SW480 (cell line): ENCODE measurements around the gene TTYH1.
"Not testable (repeated sequence)": the region's sequence is repeated elsewhere in the genome, so short reads cannot be mapped to it uniquely, and the experiment has no call there.

Source experiments
- DNase-seq: peaks from one replicate; pipeline ENCODE4 v3.0.0-alpha.2; 2016; ENCODE audit warnings: low spot score

TTYH1 gene

DNA sequence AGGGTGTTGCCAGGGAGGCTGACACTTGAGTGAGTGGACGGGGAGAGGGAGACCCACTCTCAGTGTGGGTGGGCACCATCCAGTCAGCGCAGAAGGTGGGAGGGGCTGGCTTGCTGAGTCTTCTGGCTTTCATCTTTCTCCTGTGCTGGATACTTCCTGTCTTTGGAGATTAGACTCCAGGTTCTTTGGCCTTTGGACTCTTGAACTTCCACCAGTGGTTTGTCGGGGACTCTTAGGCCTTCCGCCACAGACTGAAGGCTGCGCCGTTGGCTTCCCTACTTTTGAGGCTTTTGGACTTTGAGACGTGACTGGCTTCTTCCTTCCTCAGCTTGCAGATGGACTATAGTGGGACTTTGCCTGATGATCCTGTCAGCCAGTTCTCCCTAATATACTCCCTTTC is 29.5 kb downstream of the TTYH1 start:
- no peak for DNase-seq

DNA sequence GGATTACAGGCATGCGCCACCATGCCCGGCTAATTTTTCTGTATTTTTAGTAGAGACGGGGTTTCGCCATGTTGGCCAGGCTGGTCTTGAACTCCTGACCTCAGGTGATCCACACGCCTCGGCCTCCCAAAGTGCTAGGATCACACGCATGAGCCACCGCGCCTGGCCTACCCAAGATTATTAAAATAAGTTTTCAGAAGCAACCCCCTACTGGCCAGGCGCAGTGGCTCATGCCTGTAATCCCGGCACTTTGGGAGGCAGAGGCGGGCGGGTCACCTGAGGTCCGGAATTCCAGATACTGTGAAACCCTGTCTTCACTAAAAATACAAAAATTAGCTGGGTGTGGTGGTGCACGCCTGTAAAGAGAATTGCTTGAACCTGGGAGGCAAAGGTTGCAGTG is 31.1 kb downstream of the TTYH1 start:
- not testable (repeated sequence) for DNase-seq

- peak; percentile 81 for DNase-seq
Observed at GRCh38 chr19:54448040-54448773, 32.9 kb downstream of the TTYH1 start.

DNA sequence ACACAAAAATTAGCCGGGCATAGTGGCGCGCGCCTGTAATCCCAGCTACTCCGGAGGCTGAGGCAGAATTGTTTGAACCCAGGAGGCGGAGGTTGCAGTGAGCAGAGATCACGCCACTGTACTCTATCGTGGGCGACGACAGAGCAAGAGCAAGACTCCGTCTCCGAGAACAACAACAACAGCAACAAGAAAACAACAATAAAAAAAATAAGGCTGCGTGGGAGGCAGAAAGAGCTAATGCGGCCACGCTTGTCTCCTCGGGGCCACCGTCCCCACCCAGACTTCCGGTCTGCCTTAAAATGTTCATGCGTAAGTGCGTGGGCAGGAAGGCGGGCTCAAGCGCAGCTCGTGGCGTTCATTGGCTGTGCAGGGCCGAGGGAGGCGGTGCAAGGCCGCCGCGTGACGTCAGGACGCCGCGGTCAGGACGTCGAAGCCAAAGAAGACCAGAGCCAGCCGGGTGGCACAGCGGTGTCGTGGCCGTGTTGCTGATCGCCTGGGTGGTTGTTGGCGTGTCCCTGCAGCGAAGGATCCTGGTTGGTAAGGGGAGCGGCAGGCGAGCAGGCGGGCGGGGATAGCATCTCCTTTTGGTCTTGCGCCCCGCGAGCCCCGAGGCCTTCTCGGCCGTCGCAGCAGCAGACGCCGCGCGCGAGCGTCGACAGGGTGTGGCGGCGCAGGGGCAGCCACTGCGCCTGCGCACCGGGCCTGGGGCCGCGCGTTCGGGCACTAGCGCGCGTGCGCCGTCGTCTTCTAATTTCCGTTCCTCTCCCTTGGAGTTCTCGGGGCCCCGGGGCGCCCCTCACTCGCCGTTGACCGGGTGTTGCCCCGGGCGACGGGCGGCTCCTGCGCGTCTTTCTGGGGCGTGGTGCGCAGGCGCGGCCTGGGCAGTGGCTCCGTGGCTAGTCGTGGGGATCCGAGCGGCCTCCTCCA is 33.8 kb downstream of the TTYH1 start, which contains the start of gene LENG8:
TSS of gene LENG8 (plus strand) at position 426 of the 927 bp plus-strand sequence. CDS start 2,146 bp downstream, outside the sequence.
- peak; percentile 99 for DNase-seq

DNA sequence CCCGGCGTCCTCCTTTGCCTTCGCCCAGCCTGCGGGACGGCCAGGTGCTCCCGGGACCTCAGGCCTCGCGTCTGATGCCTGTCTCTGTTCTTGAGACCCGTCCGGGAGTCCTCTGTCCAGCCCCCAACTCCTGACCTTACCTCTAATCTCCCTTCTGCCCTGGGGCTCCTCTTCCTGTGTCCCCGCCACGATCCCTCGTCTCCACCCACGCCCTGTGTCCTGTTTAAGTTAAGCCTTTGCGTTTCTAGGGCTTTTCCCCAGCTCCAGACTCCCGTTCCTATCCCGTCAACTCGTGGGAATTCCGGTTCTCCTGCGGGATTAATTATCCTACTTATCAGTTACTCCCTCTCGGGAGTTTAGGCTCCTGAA is 34.4 kb downstream of the TTYH1 start:
- no peak for DNase-seq

GRCh38 chr19:54451331-54451871 is 36.1 kb downstream of the TTYH1 start:
- no peak for DNase-seq

DNA sequence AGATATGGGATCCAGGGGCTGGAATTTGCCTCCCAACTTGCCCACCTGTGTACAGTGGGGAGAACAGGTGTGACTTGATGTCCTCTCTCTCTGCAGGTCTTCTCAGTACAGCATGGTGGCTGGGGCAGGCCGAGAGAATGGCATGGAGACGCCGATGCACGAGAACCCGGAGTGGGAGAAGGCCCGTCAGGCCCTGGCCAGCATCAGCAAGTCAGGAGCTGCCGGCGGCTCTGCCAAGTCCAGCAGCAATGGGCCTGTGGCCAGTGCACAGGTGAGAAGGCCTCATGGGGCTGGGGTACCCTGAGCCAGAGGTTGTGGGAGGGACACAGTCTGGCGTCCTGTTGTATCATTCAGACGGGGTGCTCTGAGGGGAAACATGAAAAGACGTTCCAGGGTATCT is 36.7 kb downstream of the TTYH1 start:
- no peak for DNase-seq

GRCh38 chr19:54452626-54453025 is 37.4 kb downstream of the TTYH1 start:
- no peak for DNase-seq

DNA sequence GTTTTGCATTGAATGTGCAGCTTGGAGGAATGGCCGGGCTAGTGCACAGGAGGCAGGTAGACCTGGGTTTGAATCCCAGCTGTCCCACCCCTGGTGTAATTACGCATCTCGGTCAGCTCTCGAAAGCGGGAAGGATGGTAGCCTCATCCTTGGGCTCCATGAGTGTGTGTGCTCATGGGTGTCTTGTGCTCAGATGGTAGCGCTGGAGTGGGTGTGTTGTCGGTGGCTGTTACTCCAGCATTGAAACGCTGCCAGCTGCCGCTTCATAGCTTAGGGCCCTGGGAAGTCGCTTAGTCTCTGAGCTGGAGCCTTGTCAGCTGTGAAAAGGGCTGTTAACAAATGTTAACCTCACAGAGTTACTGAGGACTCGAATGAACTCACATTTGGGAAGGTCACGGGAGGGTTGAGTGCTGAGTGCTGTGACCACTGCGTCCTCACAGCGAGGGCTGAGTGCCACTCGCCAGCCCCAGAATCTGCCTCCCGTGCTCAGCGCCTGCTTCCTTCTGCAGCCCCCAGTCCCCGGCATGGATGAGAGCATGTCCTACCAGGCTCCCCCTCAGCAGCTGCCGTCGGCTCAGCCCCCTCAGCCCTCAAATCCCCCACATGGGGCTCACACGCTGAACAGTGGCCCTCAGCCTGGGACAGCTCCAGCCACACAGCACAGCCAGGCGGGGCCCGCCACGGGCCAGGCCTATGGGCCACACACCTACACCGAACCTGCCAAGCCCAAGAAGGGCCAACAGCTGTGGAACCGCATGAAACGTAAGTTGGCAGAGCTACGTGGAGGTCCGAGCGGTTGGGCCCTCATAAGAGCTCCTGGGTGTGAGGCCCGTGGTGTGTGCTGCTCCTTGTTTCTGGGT is 38.9 kb downstream of the TTYH1 start:
- DNase-seq, result no peak

GRCh38 chr19:54454781-54455675 is 39.8 kb downstream of the TTYH1 start:
- no peak for DNase-seq

DNA sequence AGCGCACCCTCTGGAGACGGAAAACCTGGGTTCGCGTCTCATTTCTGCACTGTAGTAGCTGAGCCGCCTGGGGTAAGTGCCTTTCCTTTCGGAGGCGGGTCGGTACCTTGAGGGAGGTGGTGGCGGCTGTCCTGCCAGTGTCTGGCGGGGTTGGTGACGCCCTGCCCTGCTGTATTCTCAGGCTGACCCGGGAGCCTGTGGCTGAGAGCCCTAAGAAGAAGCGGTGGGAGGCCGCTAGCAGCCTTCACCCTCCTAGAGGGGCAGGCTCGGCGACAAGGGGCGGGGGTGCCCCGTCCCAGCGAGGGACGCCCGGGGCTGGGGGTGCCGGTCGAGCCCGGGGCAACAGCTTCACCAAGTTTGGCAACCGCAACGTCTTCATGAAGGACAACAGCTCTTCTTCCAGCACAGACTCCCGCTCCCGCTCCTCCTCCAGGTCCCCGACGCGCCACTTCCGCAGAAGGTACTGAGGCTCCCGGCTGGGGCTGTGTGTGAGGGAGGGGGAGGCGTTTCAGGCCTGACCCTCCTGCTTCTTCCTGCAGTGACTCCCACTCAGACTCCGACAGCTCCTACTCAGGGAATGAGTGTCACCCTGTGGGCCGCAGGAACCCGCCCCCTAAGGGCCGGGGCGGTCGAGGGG is 40.6 kb downstream of the TTYH1 start:
- DNase-seq, result no peak

GRCh38 chr19:54456423-54457373 is 41.4 kb downstream of the TTYH1 start:
- DNase-seq, result no peak

DNA sequence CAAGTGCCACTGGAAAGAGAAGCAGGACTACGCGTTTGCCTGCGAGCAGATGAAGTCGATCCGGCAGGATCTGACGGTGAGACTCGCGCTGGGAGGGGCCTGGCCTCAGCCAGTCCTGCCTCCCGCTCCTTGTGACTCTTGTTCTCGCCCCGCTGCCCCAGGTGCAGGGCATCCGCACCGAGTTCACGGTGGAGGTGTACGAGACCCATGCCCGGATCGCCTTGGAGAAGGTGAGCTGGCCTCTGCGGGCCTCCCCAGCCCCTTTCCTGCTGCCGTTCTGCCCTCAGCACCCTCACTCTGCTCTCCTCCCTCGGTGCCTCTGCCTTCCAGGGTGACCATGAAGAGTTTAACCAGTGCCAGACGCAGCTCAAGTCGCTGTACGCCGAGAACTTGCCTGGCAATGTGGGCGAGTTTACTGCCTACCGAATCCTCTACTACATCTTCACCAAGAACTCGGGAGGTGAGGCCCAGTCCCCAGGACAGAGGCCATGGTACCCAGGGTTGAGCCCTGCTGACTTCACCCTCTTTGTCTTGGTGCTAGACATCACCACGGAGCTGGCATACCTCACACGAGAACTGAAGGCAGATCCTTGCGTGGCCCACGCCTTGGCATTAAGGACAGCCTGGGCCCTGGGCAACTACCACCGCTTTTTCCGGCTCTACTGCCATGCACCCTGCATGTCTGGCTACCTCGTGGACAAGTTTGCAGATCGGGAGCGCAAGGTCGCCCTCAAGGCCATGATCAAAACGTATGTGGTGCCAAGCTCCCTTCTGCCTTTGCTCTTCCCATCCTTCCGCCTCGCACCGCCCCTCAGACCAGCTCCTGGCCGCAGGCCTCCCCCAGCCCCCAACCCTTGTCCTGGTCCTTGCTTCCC is 42.7 kb downstream of the TTYH1 start:
- no peak for DNase-seq

DNA sequence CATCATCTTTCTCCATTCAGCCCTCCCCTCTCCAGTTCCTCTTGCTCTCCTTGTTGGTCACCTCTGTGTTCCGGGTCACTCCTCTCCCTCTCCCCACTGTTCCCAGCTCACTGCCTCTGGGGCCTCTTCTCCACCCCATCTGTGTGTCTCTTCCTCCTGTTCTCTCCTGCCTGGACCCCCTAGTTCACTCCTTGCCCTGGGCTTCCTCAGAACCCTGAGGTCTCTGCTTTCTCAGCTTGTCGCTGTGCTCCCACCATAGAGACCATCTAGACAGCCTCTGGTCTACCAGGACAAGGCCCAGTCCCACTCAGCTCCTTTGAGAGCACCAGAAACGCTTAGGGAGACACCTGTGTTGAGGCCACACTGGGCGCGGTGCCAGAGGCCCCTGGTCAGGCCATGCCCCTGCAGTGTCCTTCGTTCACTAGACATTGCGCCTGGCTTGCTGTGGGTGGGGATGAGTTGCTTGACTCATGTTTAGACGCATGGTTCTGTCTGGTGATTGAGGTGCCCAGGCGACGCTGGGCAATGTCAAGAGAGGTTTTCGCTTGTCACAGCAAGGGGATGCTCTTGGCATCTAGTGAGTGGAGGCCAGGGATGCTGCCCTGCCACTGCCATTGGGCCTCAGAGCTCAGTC is 43.5 kb downstream of the TTYH1 start:
- DNase-seq, result no peak

- DNase-seq, result no peak
Observed at GRCh38 chr19:54459282-54460229, 44.3 kb downstream of the TTYH1 start.

- DNase-seq, result no peak
Observed at GRCh38 chr19:54460230-54461005, 45.2 kb downstream of the TTYH1 start.
